ENCODE results near the gene ZNF219. TPM values are rescaled to one million over a fixed set of nuclear protein-coding genes. Genes with fewer than 3 reads are reported as not detected.

Gene ZNF219
- total and polyA plus RNA-seq, 2 of the 13 experiments (the other 11 are each of a cell fraction or from before 2014, with no cell fraction given) = 34.5 to 36.6 TPM

GRCh38 chr14:21090194-21090939 is 8.1 kb downstream of the ZNF219 start (continued):
- TF ChIP-seq GRHL1 (CRISPR knock-in tag; conservative IDR thresholded peaks at IDR 0.05) (no peak), ARNT (IDR thresholded peaks at IDR 0.05) (no peak), ZNF431 (CRISPR knock-in tag; IDR thresholded peaks at IDR 0.05; ENCODE audit: borderline replicate concordance, low read depth) (no peak), ZNF530 (CRISPR knock-in tag; IDR thresholded peaks at IDR 0.05; ENCODE audit: low read depth) (no peak), ASH2L (IDR thresholded peaks at IDR 0.05; ENCODE audit: insufficient read length, low read depth, low read length) (no peak), TBX2 (CRISPR knock-in tag; IDR thresholded peaks at IDR 0.05; ENCODE audit: borderline replicate concordance) (no peak), NFYB (CRISPR knock-in tag; IDR thresholded peaks at IDR 0.05) (no peak), PAXIP1 (CRISPR knock-in tag; conservative IDR thresholded peaks at IDR 0.05) (no peak), PRPF4 (IDR thresholded peaks at IDR 0.05; ENCODE audit: low read depth, low read length, poor library complexity, severe bottlenecking) (peak; percentile 71), ZFX (CRISPR knock-in tag; IDR thresholded peaks at IDR 0.05; ENCODE audit: low read depth) (no peak), ZNF614 (CRISPR knock-in tag; IDR thresholded peaks at IDR 0.05; ENCODE audit: borderline replicate concordance) (no peak), ZNF501 (CRISPR knock-in tag; IDR thresholded peaks at IDR 0.05) (no peak; the same call in 1 of the 2 replicates), MBD4 (IDR thresholded peaks at IDR 0.05; ENCODE audit: borderline replicate concordance, low read length) (no peak), ZNF224 (CRISPR knock-in tag; IDR thresholded peaks at IDR 0.05) (no peak), MAFF (IDR thresholded peaks at IDR 0.05; ENCODE audit: low read depth, low read length) (no peak), ZNF121 (CRISPR knock-in tag; IDR thresholded peaks at IDR 0.05) (no peak)
- TF ChIP-seq, protein P1, sequence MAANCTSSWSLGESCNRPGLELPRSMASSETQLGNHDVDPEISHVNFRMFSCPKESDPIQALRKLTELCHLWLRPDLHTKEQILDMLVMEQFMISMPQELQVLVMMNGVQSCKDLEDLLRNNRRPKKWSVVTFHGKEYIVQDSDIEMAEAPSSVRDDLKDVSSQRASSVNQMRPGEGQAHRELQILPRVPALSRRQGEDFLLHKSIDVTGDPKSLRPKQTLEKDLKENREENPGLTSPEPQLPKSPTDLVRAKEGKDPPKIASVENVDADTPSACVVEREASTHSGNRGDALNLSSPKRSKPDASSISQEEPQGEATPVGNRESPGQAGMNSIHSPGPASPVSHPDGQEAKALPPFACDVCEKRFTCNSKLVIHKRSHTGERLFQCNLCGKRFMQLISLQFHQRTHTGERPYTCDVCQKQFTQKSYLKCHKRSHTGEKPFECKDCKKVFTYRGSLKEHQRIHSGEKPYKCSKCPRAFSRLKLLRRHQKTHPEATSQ (CRISPR knock-in tag; IDR thresholded peaks at IDR 0.05; ENCODE audit: borderline replicate concordance) = no peak
- TF ChIP-seq, protein P2, sequence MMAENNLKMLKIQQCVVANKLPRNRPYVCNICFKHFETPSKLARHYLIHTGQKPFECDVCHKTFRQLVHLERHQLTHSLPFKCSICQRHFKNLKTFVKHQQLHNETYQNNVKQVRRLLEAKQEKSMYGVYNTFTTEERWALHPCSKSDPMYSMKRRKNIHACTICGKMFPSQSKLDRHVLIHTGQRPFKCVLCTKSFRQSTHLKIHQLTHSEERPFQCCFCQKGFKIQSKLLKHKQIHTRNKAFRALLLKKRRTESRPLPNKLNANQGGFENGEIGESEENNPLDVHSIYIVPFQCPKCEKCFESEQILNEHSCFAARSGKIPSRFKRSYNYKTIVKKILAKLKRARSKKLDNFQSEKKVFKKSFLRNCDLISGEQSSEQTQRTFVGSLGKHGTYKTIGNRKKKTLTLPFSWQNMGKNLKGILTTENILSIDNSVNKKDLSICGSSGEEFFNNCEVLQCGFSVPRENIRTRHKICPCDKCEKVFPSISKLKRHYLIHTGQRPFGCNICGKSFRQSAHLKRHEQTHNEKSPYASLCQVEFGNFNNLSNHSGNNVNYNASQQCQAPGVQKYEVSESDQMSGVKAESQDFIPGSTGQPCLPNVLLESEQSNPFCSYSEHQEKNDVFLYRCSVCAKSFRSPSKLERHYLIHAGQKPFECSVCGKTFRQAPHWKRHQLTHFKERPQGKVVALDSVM (CRISPR knock-in tag; IDR thresholded peaks at IDR 0.05) = 0 out of 2 replicates have a peak, but pooled peaks have one; percentile 15
- TF ChIP-seq, protein P3, sequence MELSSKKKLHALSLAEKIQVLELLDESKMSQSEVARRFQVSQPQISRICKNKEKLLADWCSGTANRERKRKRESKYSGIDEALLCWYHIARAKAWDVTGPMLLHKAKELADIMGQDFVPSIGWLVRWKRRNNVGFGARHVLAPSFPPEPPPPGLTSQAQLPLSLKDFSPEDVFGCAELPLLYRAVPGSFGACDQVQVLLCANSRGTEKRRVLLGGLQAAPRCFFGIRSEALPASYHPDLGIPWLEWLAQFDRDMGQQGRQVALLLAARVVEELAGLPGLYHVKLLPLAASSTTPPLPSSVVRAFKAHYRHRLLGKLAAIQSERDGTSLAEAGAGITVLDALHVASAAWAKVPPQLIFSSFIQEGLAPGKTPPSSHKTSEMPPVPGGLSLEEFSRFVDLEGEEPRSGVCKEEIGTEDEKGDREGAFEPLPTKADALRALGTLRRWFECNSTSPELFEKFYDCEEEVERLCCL (CRISPR knock-in tag; IDR thresholded peaks at IDR 0.05; ENCODE audit: borderline replicate concordance) = no peak

Measured in HepG2 (cell line).